Thoracic aorta (tissue), 2 donors: ENCODE measurements around the gene POLR1H. TPM values are rescaled to one million over a fixed set of nuclear protein-coding genes. Genes with fewer than 3 reads are reported as not detected.
"Not testable (repeated sequence)": the region's sequence is repeated elsewhere in the genome, so short reads cannot be mapped to it uniquely, and the experiment has no call there.

Experiments used
- ATAC-seq: fragments of 150-250 bp; one replicate; pipeline ENCODE4 v1.8.0; 2017; ENCODE audit warnings: low read depth; ENCODE audit not compliant: insufficient number of reproducible peaks, low FRiP score
- DNase-seq: peaks from one replicate; pipeline ENCODE4 v3.0.0-alpha.2; 2020; ENCODE audit warnings: low spot score
- H3K27ac ChIP-seq, 2 donors: fragments of 200-600 bp; sonication (generic); 1 replicate in 1 of 2; 2 replicates in 1 of 2; pipeline ENCODE4 v1.5.1; 2016; ENCODE audit warnings: mild to moderate bottlenecking in 2 of 2, moderate library complexity in 2 of 2
- H3K27me3 ChIP-seq: fragments of 200-600 bp; sonication (generic); replicated peaks from 2 replicates; pipeline ENCODE4 v1.6.0; 2016; ENCODE audit warnings: mild to moderate bottlenecking; ENCODE audit not compliant: insufficient read depth
- H3K36me3 ChIP-seq: fragments of 200-600 bp; sonication (generic); one replicate; pipeline ENCODE4 v1.5.1; 2016
- H3K4me1 ChIP-seq, 2 donors: fragments of 200-600 bp; sonication (generic); 1 replicate in 1 of 2; 2 replicates in 1 of 2; pipeline versions ENCODE4 v1.5.1 to v1.6.0; 2016; ENCODE audit warnings: low read depth in 2 of 2, mild to moderate bottlenecking in 1 of 2; ENCODE audit not compliant: control insufficient read depth in 1 of 2
- H3K4me3 ChIP-seq: fragments of 200-600 bp; sonication (generic); 2 replicates; pipeline ENCODE4 v1.5.1; 2016; ENCODE audit warnings: mild to moderate bottlenecking
- H3K9me3 ChIP-seq: fragments of 200-600 bp; sonication (generic); 2 replicates; pipeline ENCODE4 v1.5.1; 2016
- total RNA-seq, 2 donors: library from RNA; depleted of rRNA; stranded (reverse); fragments of >200 nt; gene quantifications; one replicate each; pipeline versions ENCODE4 v1.1.0 to v1.2.3, GENCODE V29; 2016
- TF ChIP-seq, protein P1 (sequence below): fragments of 200-600 bp; sonication (generic); IDR thresholded peaks from one replicate; pipeline ENCODE4 v1.5.1; 2019; ENCODE audit warnings: antibody characterized with exemption

The POLR1H gene, protein sequence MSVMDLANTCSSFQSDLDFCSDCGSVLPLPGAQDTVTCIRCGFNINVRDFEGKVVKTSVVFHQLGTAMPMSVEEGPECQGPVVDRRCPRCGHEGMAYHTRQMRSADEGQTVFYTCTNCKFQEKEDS
- 10 to 100 TPM; 11.2 to 19.1 TPM for total RNA-seq

DNA sequence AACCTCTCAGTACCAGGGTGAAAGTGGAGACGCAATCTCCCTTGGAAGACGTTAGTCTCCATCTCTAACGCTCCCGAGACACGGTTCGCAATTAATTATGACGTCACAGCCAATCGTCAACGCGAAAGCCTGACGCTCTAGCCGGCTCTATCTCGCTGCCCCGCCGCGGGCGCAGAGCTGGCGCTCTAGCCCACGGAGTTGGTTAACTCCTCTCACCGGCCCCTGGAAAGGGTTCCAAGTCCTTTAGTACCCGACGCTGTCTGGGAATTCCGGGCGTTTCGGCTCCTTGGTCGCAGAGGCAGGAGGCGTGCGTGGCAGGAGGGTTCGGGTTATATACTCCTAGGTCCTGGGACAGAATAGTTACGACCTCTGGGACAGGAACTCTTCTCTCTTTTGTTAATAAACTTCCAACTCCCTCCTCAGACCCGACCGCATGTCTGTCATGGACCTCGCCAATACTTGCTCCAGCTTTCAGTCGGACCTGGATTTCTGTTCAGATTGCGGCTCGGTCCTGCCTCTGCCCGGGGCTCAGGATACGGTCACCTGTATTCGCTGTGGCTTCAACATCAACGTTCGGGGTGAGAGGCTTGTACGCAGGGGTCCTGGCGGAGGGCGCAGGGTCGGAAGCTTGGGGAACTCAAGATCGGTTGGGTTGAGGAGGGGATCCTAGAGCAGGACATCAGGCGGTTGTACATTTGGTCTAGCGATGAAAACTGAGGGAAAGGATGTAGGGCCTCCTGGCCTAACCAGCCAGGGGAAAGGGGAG is at the start of gene POLR1H:
Gene POLR1H (plus strand): TSS at position 174 of the 766 bp plus-strand sequence. CDS start 260 bp downstream, at position 434.
- Histone ChIP-seq H3K9me3 (no peaks in the 10 kb centered on the region), H3K4me1 (peaks cover 8 to 31% of the 10 kb centered on the region in 2 donors), H3K27ac (peak within 1 kb of the TSS; percentile 86 to 96), H3K27me3 (no peaks in the 10 kb centered on the region), H3K36me3 (no peaks in the 10 kb centered on the region), H3K4me3 (peak within 1 kb of the TSS; percentile 97)
- TF ChIP-seq, protein P1, sequence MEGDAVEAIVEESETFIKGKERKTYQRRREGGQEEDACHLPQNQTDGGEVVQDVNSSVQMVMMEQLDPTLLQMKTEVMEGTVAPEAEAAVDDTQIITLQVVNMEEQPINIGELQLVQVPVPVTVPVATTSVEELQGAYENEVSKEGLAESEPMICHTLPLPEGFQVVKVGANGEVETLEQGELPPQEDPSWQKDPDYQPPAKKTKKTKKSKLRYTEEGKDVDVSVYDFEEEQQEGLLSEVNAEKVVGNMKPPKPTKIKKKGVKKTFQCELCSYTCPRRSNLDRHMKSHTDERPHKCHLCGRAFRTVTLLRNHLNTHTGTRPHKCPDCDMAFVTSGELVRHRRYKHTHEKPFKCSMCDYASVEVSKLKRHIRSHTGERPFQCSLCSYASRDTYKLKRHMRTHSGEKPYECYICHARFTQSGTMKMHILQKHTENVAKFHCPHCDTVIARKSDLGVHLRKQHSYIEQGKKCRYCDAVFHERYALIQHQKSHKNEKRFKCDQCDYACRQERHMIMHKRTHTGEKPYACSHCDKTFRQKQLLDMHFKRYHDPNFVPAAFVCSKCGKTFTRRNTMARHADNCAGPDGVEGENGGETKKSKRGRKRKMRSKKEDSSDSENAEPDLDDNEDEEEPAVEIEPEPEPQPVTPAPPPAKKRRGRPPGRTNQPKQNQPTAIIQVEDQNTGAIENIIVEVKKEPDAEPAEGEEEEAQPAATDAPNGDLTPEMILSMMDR = no peak
- DNase-seq (peak; percentile 69), ATAC-seq (peak; percentile 89)

DNA sequence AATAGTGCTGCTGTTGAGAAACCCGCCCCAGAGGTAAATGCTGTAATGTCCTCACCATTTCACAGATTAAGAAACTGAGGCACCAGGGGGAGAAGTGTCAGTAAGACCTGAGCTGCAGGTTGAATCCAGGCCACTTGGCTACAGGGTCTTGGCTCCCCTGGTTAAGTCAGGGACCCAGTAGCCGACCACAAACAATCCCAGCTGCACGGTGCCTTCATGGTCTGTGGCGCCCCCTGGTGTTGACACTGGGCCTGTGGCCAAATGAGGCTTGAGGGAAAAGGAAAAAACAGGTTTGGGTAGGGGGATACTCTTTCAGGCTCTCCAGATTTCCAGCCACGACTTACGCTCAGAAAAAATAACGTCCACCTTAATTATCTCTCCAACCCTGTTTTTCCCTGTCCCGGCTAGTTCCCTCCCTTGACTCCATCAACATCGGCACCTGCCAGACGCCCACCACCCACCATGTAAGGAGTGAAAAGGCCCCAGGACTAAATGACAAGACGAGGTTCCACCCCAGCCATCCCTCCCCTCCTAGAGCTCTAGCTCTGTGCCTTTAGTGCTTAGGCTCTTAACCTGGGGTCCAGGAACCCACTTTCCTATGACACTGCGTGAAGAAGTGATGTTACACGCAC is 47.7 kb upstream of the POLR1H start:
- DNase-seq = no peak
- Histone ChIP-seq H3K4me3 (no peak overlapping the region), H3K36me3 (no peaks in the 10 kb centered on the region), H3K9me3 (no peaks in the 10 kb centered on the region), H3K27ac (no peak overlapping the region), H3K27me3 (no peaks in the 10 kb centered on the region), H3K4me1 (no peaks in the 10 kb centered on the region)
- ATAC-seq = no peak
- TF ChIP-seq, protein P1 = peak; percentile 86

DNA sequence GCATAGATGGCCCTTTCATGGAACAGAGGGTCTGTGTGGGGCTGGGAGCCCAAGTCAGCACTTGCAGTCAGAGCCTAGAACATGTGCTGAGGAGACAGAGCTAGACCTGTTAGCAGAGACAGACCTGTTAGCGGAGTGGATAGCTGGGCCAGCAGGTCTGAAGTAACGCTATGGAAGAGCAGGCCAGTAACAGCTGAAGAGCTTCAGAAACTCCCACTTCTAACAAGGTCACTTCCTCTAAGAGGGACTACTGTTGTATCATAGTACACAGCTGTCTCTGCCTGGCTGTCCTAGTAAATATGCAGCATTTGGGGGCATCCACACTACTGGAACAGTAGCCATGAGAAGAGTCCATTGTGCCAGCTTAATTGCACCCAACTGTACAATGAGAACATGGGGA is 41.2 kb upstream of the POLR1H start:
- no peaks in the 10 kb centered on the region for H3K9me3 ChIP-seq
- DNase-seq (no peak), ATAC-seq (no peak)
- TF ChIP-seq, protein P1 = no peak
- H3K36me3 ChIP-seq = no peaks in the 10 kb centered on the region
- H3K4me1 ChIP-seq = no peaks in the 10 kb centered on the region
- no peak overlapping the region for H3K27ac ChIP-seq
- no peaks in the 10 kb centered on the region for H3K27me3 ChIP-seq
- H3K4me3 ChIP-seq = no peak overlapping the region

DNA sequence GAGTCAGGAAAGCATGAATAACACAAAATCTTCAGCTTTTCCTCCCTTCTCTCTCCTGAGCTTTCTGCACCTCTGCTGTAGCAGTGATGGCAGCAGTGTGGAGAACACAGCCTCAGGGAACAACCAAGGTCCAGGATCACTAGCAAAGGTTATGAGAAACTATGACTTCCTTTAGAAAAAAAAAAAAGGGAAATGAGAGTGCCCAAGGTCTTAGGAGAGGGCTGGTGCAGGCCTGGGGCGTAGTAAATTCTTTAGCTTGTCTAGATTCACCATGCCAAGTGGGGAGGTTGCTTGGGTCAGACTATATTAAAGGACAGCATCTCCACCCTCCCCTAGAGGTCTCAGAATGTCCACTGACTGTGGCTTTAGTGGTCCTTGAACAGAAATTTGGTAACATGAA is 40.4 kb upstream of the POLR1H start:
- Histone ChIP-seq H3K9me3 (no peaks in the 10 kb centered on the region), H3K27ac (no peak overlapping the region), H3K36me3 (no peaks in the 10 kb centered on the region), H3K4me1 (no peaks in the 10 kb centered on the region), H3K4me3 (no peak overlapping the region), H3K27me3 (no peaks in the 10 kb centered on the region)
- ATAC-seq (no peak), DNase-seq (no peak)
- TF ChIP-seq, protein P1 = no peak

DNA sequence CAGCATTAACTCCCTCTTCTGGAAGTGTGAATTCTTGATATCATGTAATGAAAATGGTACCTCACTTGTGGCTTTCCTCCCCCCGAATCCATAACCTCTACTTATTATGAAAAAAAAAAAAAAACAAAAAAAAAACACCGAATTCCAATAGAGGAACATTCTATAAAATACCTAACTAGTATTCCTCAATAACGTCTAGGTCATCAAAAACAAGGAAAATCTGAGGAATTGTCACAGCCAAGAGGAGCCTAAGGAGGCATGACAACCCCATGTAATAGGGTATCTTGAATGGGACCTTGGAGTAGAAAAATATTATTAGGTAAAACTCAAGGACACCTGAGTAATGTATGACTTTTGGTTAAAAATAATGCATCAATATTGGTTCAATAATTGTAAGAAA is 38.9 kb upstream of the POLR1H start:
- H3K27me3 ChIP-seq = no peaks in the 10 kb centered on the region
- H3K4me1 ChIP-seq = no peaks in the 10 kb centered on the region
- H3K36me3 ChIP-seq = no peaks in the 10 kb centered on the region
- H3K27ac ChIP-seq = no peak overlapping the region
- no peaks in the 10 kb centered on the region for H3K9me3 ChIP-seq
- H3K4me3 ChIP-seq = no peak overlapping the region
- ATAC-seq (no peak), DNase-seq (no peak)
- TF ChIP-seq, protein P1 = no peak

DNA sequence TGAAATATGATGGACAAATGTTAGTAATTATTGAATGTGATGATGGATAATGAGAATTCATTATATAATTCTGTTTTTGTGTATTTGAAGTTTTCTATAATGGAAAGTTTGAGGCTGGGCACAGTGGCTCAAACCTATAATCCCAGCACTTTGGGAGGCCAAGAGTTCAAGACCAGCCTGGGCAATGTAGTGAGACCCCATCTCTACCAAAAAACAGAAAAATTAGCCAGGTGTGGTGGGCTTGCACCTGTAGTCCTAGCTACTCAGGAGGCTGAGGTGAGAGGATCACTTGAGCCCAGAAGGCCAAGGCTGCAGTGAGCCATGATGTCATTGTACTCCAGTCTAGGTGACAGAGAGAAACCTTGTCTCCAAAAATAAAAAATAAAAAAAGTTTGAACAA is 38.4 kb upstream of the POLR1H start:
- H3K4me3 ChIP-seq, H3K36me3 ChIP-seq, DNase-seq, H3K27me3 ChIP-seq, ATAC-seq, H3K27ac ChIP-seq, H3K4me1 ChIP-seq, H3K9me3 ChIP-seq: not testable (repeated sequence)
